ENCODE measurements around the gene FOXE3. TPM values are rescaled to one million over a fixed set of nuclear protein-coding genes. Genes with fewer than 3 reads are reported as not detected.

The FOXE3 gene
- total RNA-seq, 1 experiment from 2014 or later, result not detected

DNA sequence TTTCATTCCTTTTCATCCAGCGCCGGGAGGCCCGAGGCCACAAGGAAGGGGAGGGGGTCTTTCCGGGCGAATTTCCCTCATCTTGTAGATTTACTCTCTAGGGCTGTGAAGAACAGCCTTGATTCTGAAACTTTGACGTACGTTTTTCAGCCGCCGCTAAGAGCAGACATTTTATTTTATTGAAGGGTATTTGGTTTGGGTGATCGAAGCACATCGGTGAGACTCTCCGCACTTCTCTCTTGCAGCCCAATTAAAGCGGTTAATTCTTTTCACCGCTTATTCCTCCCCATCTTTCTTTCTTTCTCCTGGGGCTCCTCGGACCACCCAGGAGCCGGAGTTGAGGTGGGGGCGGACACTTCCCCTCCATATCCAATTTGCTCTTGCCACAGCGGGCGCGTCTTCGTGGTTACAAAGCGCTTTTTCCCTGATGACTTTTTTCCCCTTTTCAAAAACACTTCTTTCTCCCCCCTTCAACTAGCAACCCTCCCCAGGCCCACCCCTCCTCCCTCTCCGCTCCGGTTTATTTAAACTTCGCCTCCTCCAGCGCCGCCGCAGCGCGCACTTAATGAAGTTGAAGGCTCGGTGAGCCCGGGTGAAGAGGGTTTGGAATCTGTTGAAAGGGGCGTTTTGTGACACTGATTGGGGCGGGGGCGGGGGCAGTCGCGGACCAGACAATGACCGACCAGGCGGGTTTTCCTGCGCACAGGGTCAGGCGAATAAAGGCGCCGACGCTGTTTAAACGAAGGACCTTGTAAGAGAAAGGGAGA, 27.6 kb downstream of the FOXE3 start:
- POLR2A ChIA-PET, result no interaction called here
- DNase-seq (ENCODE audit: low spot score) (peak; percentile 59), ATAC-seq (peak; percentile 6)
- TF ChIP-seq EMX1 (CRISPR knock-in tag; IDR thresholded peaks at IDR 0.05) (no peak), NR1H2 (CRISPR knock-in tag; IDR thresholded peaks at IDR 0.05) (no peak), NR3C1 (CRISPR knock-in tag; conservative IDR thresholded peaks at IDR 0.05; ENCODE audit: low read depth) (no peak), SOX15 (CRISPR knock-in tag; IDR thresholded peaks at IDR 0.05) (no peak), SMAD4 (CRISPR knock-in tag; IDR thresholded peaks at IDR 0.05) (no peak), ZNF138 (CRISPR knock-in tag; conservative IDR thresholded peaks at IDR 0.05) (no peak), GTF2I (CRISPR knock-in tag; conservative IDR thresholded peaks at IDR 0.05) (no peak), CBFB (CRISPR knock-in tag; IDR thresholded peaks at IDR 0.05; ENCODE audit: low read depth) (no peak), ZNF219 (CRISPR knock-in tag; IDR thresholded peaks at IDR 0.05; ENCODE audit: borderline replicate concordance) (no peak), NR2C2 (CRISPR knock-in tag; IDR thresholded peaks at IDR 0.05) (no peak), ZNF423 (CRISPR knock-in tag; IDR thresholded peaks at IDR 0.05) (no peak), ETV6 (CRISPR knock-in tag; IDR thresholded peaks at IDR 0.05) (no peak), ZNF232 (CRISPR knock-in tag; IDR thresholded peaks at IDR 0.05) (no peak)
- TF ChIP-seq, protein P1, sequence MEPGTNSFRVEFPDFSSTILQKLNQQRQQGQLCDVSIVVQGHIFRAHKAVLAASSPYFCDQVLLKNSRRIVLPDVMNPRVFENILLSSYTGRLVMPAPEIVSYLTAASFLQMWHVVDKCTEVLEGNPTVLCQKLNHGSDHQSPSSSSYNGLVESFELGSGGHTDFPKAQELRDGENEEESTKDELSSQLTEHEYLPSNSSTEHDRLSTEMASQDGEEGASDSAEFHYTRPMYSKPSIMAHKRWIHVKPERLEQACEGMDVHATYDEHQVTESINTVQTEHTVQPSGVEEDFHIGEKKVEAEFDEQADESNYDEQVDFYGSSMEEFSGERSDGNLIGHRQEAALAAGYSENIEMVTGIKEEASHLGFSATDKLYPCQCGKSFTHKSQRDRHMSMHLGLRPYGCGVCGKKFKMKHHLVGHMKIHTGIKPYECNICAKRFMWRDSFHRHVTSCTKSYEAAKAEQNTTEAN (CRISPR knock-in tag; IDR thresholded peaks at IDR 0.05), result no peak
- TF ChIP-seq, protein P2, sequence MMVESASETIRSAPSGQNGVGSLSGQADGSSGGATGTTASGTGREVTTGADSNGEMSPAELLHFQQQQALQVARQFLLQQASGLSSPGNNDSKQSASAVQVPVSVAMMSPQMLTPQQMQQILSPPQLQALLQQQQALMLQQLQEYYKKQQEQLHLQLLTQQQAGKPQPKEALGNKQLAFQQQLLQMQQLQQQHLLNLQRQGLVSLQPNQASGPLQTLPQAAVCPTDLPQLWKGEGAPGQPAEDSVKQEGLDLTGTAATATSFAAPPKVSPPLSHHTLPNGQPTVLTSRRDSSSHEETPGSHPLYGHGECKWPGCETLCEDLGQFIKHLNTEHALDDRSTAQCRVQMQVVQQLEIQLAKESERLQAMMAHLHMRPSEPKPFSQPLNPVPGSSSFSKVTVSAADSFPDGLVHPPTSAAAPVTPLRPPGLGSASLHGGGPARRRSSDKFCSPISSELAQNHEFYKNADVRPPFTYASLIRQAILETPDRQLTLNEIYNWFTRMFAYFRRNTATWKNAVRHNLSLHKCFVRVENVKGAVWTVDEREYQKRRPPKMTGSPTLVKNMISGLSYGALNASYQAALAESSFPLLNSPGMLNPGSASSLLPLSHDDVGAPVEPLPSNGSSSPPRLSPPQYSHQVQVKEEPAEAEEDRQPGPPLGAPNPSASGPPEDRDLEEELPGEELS (CRISPR knock-in tag; IDR thresholded peaks at IDR 0.05), result no peak
- TF ChIP-seq, protein P3, sequence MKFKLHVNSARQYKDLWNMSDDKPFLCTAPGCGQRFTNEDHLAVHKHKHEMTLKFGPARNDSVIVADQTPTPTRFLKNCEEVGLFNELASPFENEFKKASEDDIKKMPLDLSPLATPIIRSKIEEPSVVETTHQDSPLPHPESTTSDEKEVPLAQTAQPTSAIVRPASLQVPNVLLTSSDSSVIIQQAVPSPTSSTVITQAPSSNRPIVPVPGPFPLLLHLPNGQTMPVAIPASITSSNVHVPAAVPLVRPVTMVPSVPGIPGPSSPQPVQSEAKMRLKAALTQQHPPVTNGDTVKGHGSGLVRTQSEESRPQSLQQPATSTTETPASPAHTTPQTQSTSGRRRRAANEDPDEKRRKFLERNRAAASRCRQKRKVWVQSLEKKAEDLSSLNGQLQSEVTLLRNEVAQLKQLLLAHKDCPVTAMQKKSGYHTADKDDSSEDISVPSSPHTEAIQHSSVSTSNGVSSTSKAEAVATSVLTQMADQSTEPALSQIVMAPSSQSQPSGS (CRISPR knock-in tag; IDR thresholded peaks at IDR 0.05; ENCODE audit: borderline replicate concordance, low read depth), result no peak
- TF ChIP-seq, protein P4, sequence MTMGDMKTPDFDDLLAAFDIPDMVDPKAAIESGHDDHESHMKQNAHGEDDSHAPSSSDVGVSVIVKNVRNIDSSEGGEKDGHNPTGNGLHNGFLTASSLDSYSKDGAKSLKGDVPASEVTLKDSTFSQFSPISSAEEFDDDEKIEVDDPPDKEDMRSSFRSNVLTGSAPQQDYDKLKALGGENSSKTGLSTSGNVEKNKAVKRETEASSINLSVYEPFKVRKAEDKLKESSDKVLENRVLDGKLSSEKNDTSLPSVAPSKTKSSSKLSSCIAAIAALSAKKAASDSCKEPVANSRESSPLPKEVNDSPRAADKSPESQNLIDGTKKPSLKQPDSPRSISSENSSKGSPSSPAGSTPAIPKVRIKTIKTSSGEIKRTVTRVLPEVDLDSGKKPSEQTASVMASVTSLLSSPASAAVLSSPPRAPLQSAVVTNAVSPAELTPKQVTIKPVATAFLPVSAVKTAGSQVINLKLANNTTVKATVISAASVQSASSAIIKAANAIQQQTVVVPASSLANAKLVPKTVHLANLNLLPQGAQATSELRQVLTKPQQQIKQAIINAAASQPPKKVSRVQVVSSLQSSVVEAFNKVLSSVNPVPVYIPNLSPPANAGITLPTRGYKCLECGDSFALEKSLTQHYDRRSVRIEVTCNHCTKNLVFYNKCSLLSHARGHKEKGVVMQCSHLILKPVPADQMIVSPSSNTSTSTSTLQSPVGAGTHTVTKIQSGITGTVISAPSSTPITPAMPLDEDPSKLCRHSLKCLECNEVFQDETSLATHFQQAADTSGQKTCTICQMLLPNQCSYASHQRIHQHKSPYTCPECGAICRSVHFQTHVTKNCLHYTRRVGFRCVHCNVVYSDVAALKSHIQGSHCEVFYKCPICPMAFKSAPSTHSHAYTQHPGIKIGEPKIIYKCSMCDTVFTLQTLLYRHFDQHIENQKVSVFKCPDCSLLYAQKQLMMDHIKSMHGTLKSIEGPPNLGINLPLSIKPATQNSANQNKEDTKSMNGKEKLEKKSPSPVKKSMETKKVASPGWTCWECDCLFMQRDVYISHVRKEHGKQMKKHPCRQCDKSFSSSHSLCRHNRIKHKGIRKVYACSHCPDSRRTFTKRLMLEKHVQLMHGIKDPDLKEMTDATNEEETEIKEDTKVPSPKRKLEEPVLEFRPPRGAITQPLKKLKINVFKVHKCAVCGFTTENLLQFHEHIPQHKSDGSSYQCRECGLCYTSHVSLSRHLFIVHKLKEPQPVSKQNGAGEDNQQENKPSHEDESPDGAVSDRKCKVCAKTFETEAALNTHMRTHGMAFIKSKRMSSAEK (CRISPR knock-in tag; IDR thresholded peaks at IDR 0.05; ENCODE audit: borderline replicate concordance), result no peak
- TF ChIP-seq, protein P5, sequence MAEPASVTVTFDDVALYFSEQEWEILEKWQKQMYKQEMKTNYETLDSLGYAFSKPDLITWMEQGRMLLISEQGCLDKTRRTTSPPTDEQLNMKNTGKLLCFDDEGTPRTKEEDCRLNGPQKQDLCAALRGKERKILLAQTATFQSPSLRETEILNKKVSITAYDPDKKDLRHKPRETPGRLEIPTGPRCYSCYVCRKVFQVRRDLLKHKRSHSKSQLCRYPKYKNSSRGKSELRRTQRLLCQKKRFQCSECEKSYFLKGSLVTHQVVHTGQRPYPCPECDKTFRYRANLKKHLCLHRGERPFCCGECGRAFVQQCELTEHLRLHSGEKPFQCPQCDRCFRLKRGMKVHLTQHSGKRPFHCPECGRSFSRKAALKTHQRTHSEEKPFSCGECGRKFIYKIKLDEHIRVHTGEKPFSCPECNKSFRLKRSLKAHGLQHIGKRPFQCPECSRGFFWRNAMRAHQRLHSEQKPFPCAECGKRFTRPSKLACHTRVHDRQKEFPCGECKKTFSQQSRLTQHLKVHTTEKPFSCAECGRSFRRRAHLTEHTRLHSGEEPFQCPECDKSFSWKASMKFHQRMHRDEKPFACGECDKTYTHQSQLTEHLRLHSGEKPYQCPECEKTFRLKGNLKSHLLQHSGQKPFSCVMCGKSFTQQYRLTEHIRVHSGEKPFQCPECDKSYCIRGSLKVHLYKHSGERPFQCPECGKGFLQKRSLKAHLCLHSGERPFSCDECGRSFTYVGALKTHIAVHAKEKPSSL (CRISPR knock-in tag; conservative IDR thresholded peaks at IDR 0.05), result no peak
- Mint-ChIP-seq H3K27me3 (ENCODE audit: low read depth) (no peaks in the 10 kb centered on the region; the same call in 1 of the 2 replicates), H3K9me3 (no peaks in the 10 kb centered on the region), H3K27ac (no peak overlapping the region), H3K4me3 (peak overlapping the region; percentile 63), H3K4me1 (peaks cover 41% of the 10 kb centered on the region), H3K36me3 (no peaks in the 10 kb centered on the region)
- CTCF ChIA-PET, result interaction anchor here (1.0 to 1.5 kb wide), 3 partner anchors 9 to 283 kb away, joined by 3 to 8 read pairs (median 5); no protein-coding TSS in a partner anchor
